Adipose tissue (tissue), 3 donors: Measurements from ENCODE around the gene FBP2. TPM values are rescaled to one million over a fixed set of nuclear protein-coding genes. Genes with fewer than 3 reads are reported as not detected.
"Not testable (repeated sequence)": the region's sequence is repeated elsewhere in the genome, so short reads cannot be mapped to it uniquely, and the experiment has no call there.

Experiments used
- H3K27ac ChIP-seq: one replicate; pipeline ENCODE4 v1.5.1; 2013; ENCODE audit warnings: low read depth, low read length
- WGBS, 3 donors: extraction: QIAGEN DNeasy Blood & Tissue Kit; methylation state at CpG; one replicate each; pipeline ENCODE4 v1.1.7; 2013; 5-methylcytosine and 5-hydroxymethylcytosine counted together
- polyA plus RNA-seq, 3 donors: library from polyadenylated mRNA; stranded (reverse); fragments of 200-250 nt; gene quantifications; one replicate each; pipeline ENCODE4 v1.2.3, GENCODE V29; 2013
- donor health status: healthy with polysubstance abuse.
- donor health status: Bipolar disorder and iron deficiency.
- donor health status: healthy.

FBP2 gene
- polyA plus RNA-seq, 3 donors = 0.58 to 3.5 TPM; not detected in 1

GRCh38 chr9:94611638-94612068, 18.0 kb upstream of the FBP2 start:
- no peak overlapping the region for H3K27ac ChIP-seq
- 47 to 75% (median 69%) methylated on average over 3 of the region's 3 CpGs for WGBS, 3 donors

DNA sequence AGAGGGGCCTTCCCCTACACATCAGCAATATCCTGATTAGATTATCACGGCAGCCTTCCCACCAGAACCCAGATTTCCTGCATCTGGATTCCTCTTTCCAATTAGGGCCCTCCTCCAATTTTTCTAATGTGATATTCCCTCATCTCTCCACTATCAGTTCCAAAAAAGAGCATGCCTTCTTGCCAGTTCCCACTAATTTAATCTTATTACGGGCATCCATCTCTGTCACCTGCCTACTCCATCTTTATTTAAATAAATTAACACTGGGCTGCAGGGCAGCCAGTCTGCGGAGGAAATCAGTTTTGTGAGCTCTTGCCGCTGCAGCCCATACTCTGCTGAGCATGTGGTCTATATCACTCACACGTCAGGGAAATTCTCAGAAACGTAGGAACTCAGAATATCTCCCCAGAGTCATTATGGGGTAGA, 16.6 kb upstream of the FBP2 start:
- WGBS, 3 donors = 57 to 65% (median 63%) methylated on average over 6 of the region's 6 CpGs
- H3K27ac ChIP-seq = no peak overlapping the region

DNA sequence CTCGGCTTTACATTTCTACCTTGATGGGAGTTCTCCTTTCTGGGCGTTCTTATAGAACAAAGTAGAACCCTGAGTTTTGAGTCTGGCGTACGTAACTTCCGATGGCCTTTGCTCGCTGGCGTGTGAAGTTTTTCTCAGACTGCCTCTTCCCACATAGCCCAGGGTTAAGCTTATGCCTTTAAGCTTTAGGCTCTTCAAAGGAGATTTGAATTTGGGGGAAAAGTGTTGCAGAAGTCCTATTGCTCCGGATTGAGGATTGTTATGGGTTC, 13.7 kb upstream of the FBP2 start:
- no peak overlapping the region for H3K27ac ChIP-seq
- 92 to 96% (median 94%) methylated on average over 8 of the region's 8 CpGs for WGBS, 3 donors

DNA sequence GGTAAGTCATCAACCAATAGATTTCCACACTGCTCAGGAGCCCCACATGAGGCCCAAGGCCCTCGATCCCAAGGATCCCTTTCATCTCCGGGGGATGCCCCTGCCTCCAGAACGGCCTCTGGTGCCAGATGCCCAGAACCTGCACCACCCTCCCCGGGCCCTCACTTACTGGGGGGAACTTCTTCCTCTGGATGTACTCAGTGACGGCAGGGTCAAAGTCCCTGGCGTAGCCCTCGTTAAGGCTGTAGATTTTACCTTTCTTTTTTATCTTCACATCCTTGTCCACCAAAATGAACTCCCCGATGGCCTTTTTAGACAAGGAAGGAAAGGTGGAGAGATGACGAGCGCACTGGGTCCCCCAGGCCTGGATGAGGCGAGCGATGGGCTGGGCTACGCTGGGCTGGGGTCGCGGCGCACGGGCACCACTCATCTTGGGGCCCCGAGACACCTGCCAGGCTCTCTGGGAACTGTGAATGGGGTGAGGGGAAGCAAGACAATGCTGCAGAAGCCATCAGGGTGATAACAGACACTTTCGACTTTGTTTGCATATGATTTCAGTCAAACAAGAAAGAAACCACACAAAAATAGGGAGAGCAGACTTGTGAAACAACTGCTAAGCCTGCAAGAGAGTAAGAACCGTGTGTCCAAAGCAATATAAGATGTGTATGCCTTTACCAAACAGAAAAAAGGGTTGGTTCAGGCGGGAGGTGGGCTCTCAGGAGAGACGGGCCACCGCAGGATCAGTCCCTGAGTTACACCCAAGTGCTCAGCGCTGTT, 13.2 kb upstream of the FBP2 start:
- H3K27ac ChIP-seq = no peak overlapping the region
- whole genome bisulfite sequencing, 3 donors = 87 to 90% (median 89%) methylated on average over 24 of the region's 24 CpGs

- WGBS, 3 donors = 22 to 28% (median 25%) methylated on average over 21 of the region's 21 CpGs
- no peak overlapping the region for H3K27ac ChIP-seq
Observed at GRCh38 chr9:94603259-94604160, 9.9 kb upstream of the FBP2 start.

- no peak overlapping the region for H3K27ac ChIP-seq
- 76 to 89% (median 84%) methylated on average over 6 of the region's 6 CpGs for WGBS, 3 donors
Observed at GRCh38 chr9:94602666-94603065, 9.0 kb upstream of the FBP2 start.

DNA sequence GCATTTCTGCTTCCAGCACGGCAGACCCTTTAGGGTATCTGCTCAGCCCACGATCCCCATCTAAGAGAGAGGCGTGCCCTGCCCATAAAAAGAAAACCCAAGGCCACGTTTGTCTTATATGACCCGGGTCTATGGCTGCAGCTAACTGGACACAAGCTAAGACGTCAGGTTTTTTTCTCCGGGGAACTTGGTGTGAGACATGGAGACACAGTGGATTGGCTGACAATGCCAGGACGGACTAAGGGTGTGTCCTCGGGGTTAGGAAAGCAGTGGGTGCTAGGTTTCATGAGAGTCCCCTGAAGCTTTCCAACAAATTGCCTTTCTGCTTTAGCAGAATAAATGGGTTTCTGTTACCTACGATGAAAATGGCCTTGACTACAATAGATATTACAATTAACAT, 7.1 kb upstream of the FBP2 start:
- 72 to 78% (median 77%) methylated on average over 10 of the region's 10 CpGs for WGBS, 3 donors
- no peak overlapping the region for H3K27ac ChIP-seq

DNA sequence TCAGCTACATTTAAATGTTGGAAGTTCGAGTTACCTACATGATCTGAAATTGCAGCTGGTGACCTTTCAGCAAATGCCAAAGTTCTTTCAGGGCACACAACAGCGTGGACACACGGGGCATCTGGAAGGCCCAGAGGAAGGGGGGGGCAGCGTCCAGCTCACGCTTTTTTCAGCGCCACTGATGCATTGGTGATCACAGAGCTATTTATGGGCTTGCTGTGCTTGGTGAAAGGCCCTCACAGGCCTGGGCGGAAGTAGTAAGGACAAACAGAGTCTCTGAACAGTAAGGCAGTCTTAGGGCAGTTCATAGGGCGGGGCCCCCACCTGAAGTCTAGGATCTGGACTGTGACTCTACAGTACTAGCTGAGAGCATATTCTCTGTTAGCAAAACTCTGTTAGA, 6.6 kb upstream of the FBP2 start:
- no peak overlapping the region for H3K27ac ChIP-seq
- 77 to 85% (median 82%) methylated on average over 8 of the region's 8 CpGs for WGBS, 3 donors

DNA sequence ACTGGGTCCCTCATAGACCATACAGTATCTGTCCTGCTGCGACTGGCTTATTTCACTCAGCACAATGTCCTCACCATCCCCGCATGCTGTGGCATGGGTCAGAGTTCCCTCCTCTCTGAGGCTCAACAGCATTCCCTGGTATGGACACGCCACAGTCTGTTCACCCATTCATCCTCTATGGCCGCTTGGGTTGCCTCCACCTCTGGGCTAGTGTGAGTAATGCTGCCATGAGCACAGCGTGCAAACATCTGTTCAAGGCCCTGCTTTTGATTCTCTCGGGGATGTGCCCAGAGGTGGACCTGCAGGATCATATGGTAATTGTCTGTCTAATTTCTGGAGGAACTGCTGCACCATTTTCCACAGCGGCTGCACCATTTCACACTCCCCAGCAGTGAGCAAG, 5.5 kb upstream of the FBP2 start:
- H3K27ac ChIP-seq = no peak overlapping the region
- 79 to 91% (median 91%) methylated on average over 7 of the region's 7 CpGs for WGBS, 3 donors

DNA sequence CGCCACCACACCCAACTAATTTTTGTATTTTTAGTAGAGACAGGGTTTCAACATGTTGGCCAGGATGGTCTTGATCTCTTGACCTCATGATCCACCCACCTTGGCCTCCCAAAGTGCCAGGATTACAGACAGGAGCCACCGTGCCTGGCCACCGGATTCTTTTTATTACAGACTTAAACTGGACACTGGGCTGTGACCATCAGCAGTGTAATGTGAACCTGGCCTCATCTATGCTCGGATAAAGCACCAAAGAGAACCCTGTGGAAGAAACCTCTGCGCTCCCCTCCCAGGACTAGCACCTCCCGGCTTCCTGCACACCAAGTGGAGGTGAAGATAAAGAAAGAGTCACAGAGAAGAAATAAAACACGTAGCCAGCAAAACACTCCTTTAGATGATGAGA, 941 bp downstream of the FBP2 start:
- not testable (repeated sequence) for H3K27ac ChIP-seq
- 60 to 82% (median 78%) methylated on average over 7 of the region's 7 CpGs for WGBS, 3 donors

DNA sequence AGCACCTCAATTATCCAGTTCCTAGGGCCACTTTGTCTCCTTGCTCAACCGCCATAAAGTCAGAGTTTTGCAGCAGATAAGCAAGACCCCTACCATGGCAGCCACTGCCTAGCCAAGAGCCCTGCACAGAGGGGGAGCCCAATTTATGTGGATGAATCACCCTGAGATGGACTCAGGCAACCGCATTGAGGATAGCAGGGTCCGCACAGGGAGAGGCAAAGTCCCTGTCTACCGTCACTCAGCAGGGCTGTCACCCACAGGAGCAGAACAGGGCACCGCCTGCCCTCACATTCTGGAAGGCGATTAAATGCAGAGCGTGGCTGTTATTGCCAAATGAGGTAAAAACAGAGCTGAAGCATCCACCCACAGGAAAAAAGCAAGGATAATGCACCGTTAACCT, 1.7 kb downstream of the FBP2 start:
- WGBS, 3 donors = 80 to 93% (median 89%) methylated on average over 8 of the region's 8 CpGs

DNA sequence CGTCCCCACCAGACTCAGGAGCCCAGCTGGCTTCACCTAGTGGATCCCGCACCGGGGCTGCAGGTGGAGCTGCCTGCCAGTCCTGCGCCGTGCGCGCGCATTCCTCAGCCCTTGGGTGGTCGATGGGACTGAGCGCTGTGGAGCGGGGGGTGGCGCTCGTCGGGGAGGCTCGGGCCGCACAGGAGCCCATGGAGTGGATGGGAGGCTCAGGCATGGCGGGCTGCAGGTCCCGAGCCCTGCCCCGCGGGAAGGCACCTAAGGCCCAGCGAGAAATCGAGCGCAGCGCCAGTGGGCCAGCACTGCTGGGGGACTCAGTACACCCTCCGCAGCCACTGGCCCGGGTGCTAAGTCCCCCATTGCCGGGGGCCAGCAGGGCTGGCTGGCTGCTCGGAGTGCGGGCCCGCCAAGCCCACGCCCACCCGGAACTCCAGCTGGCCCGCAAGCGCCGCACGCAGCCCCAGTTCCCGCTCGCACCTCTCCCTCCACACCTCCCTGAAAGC, 2.5 kb downstream of the FBP2 start:
- whole genome bisulfite sequencing, 3 donors = 65 to 88% (median 74%) methylated on average over 16 to 35 of the region's 38 CpGs
- H3K27ac ChIP-seq = not testable (repeated sequence)

More for the DNA sequence above, 1.7 kb downstream of the FBP2 start:
- no peak overlapping the region for H3K27ac ChIP-seq

- 82 to 87% (median 85%) methylated on average over 9 of the region's 9 CpGs for WGBS, 3 donors
- no peak overlapping the region for H3K27ac ChIP-seq
Observed at GRCh38 chr9:94588681-94589080, 4.9 kb downstream of the FBP2 start.

GRCh38 chr9:94586814-94587213, 6.8 kb downstream of the FBP2 start:
- WGBS, 3 donors = 42 to 68% (median 43%) methylated on average over 9 of the region's 9 CpGs

GRCh38 chr9:94586316-94586715, 7.3 kb downstream of the FBP2 start:
- 69 to 79% (median 72%) methylated on average over 4 of the region's 4 CpGs for WGBS, 3 donors
- H3K27ac ChIP-seq = no peak overlapping the region

More at GRCh38 chr9:94586814-94587213, 6.8 kb downstream of the FBP2 start:
- no peak overlapping the region for H3K27ac ChIP-seq

- WGBS, 3 donors = 85 to 87% (median 87%) methylated on average over 6 of the region's 6 CpGs
- no peak overlapping the region for H3K27ac ChIP-seq
Observed at GRCh38 chr9:94584555-94584954, 9.1 kb downstream of the FBP2 start.

DNA sequence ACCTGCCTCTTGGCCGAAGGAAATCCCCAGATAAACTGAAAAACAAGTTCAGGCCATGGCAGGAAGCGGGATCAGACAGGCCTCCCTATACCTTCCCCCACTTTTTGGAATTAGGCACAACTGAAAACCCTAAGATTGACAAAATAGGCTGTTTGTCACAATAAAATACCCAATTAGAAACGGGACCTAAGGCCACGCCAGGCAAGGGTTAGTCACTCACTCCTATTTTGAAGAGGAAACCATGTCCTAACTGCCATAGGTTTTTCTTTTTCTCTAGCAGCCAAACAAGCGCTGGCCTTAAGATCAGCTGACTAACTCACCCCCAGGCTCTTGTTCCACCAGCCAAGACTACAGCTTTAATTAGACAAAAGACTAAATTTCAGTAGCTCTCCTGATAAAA, 11.9 kb downstream of the FBP2 start:
- WGBS, 3 donors = 95 to 98% (median 96%) methylated on average over 5 of the region's 5 CpGs
- H3K27ac ChIP-seq = no peak overlapping the region

GRCh38 chr9:94577571-94577970, 16.1 kb downstream of the FBP2 start:
- no peak overlapping the region for H3K27ac ChIP-seq
- 14 to 55% (median 49%) methylated on average over 2 of the region's 2 CpGs for WGBS, 3 donors

DNA sequence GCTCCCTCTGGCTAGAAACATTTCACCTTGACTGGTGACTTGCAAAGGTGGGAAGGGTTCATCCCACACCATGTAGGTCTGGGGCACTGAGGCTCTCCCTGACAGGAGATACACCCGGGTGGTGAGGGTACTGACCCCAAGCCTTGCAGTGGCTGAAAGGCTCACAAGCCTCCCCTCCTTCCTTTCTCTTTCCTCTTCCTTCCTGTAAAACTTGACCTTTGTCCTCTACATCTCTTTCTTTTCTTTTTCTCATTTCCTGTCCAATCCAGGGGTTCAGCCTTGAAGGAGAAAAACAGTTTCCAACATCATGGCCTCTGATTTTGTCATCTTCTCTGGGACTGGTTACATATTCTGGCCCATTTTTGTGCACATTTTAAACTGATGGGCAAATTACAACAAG, 16.6 kb downstream of the FBP2 start:
- H3K27ac ChIP-seq = no peak overlapping the region
- WGBS, 3 donors = 8 to 25% (median 21%) methylated on average over 1 of the region's 1 CpG
